Fibroblast of villous mesenchyme (primary cell): ENCODE data around the gene MGAT5. TPM values are rescaled to one million over a fixed set of nuclear protein-coding genes. Genes with fewer than 3 reads are reported as not detected.

Source experiments
- DNase-seq: peaks from one replicate; pipeline ENCODE4 v3.0.0-alpha.2; 2010; ENCODE audit warnings: low read depth
- H3K4me3 ChIP-seq: 2 replicates; pipeline ENCODE4 v1.5.1; 2011; ENCODE audit warnings: low read depth, mild to moderate bottlenecking, low read length
- CTCF ChIP-seq: IDR thresholded peaks from 2 replicates; pipeline ENCODE4 v1.5.1; 2012; ENCODE audit warnings: low read depth, mild to moderate bottlenecking, low read length; ENCODE audit not compliant: insufficient read depth
- total RNA-seq: library from RNA; depleted of rRNA; stranded (reverse); fragments of >200 nt; gene quantifications from 2 replicates; pipeline ENCODE4 v1.2.3, GENCODE V29; 2012

Gene MGAT5
- total RNA-seq, 1 donor = 109 TPM

GRCh38 chr2:134386310-134386709 lies 132.4 kb downstream of the MGAT5 start:
- DNase-seq = no peak
- TF ChIP-seq CTCF = no peak

GRCh38 chr2:134389381-134389780 lies 135.5 kb downstream of the MGAT5 start:
- no peak overlapping the region for H3K4me3 ChIP-seq
- TF ChIP-seq CTCF = no peak
- DNase-seq = no peak

More at GRCh38 chr2:134386310-134386709, 132.4 kb downstream of the MGAT5 start:
- H3K4me3 ChIP-seq = no peak overlapping the region

- H3K4me3 ChIP-seq = no peak overlapping the region
- peak; percentile 35 for DNase-seq
- no peak for TF ChIP-seq CTCF
Measured at GRCh38 chr2:134391751-134392160, 137.9 kb downstream of the MGAT5 start.

- DNase-seq = no peak
- no peak overlapping the region for H3K4me3 ChIP-seq
- TF ChIP-seq CTCF = peak; percentile 25
Measured at GRCh38 chr2:134392442-134393074, 138.7 kb downstream of the MGAT5 start.

- peak; percentile 72 for DNase-seq
- TF ChIP-seq CTCF = no peak
- no peak overlapping the region for H3K4me3 ChIP-seq
Measured at GRCh38 chr2:134393075-134393461, 139.2 kb downstream of the MGAT5 start.

GRCh38 chr2:134395779-134396178 lies 141.9 kb downstream of the MGAT5 start:
- no peak overlapping the region for H3K4me3 ChIP-seq
- TF ChIP-seq CTCF = no peak
- DNase-seq = no peak

GRCh38 chr2:134396493-134396892 lies 142.6 kb downstream of the MGAT5 start:
- no peak overlapping the region for H3K4me3 ChIP-seq
- no peak for DNase-seq
- TF ChIP-seq CTCF = no peak
